Gastroesophageal sphincter (tissue), 3 donors: Measurements from ENCODE around the gene LDLRAD4.

Experiments used
- EP300 ChIP-seq: sonication (generic); formaldehyde crosslinking; IDR thresholded peaks from one replicate; pipeline ENCODE4 v1.6.1; 2017; ENCODE audit warnings: antibody characterized with exemption, mild to moderate bottlenecking
- POLR2A ChIP-seq, 2 donors: fragments of 450-650 bp; IDR thresholded peaks; one replicate each; pipeline ENCODE4 v1.6.1; 2017; ENCODE audit warnings: antibody characterized with exemption in 2 of 2, mild to moderate bottlenecking in 2 of 2, moderate library complexity in 1 of 2
- POLR2AphosphoS5 ChIP-seq: sonication (generic); formaldehyde crosslinking; IDR thresholded peaks from one replicate; pipeline ENCODE4 v1.6.1; 2017; ENCODE audit warnings: antibody characterized with exemption
- TF ChIP-seq, protein P1 (sequence below), 4 experiments: fragments of 200-600 bp in 2 of 4; fragments of 450-650 bp in 2 of 4; sonication (generic) in 1 of 4; IDR thresholded peaks; one replicate each; pipeline ENCODE4 v1.5.1; 2017 to 2019; ENCODE audit warnings: antibody characterized with exemption in 4 of 4, mild to moderate bottlenecking in 2 of 4, moderate library complexity in 2 of 4

DNA sequence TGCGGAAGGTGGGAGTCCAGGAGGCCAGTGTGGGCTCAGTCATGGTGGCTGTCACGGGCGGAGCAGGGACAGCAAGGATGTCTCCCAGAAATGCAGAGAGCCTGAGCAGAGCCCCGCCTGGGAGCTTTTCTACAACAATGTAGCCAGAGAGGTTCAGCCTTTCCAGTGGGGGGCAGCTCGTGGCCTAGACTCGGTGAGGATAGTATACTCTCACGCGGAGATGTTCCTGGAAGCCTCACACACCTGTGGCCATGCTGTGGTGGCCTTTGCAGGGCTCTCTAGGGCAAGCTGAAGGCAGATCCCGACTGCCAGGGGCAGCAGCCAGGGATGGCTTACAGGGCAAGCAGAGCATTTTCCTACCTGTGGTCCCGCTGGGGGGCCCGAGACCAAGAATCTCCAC is 244.1 kb downstream of the LDLRAD4 start:
- TF ChIP-seq POLR2A (IDR thresholded peaks at IDR 0.05) (no peak), POLR2AphosphoS5 (no peak), EP300 (no peak)
- TF ChIP-seq, protein P1, sequence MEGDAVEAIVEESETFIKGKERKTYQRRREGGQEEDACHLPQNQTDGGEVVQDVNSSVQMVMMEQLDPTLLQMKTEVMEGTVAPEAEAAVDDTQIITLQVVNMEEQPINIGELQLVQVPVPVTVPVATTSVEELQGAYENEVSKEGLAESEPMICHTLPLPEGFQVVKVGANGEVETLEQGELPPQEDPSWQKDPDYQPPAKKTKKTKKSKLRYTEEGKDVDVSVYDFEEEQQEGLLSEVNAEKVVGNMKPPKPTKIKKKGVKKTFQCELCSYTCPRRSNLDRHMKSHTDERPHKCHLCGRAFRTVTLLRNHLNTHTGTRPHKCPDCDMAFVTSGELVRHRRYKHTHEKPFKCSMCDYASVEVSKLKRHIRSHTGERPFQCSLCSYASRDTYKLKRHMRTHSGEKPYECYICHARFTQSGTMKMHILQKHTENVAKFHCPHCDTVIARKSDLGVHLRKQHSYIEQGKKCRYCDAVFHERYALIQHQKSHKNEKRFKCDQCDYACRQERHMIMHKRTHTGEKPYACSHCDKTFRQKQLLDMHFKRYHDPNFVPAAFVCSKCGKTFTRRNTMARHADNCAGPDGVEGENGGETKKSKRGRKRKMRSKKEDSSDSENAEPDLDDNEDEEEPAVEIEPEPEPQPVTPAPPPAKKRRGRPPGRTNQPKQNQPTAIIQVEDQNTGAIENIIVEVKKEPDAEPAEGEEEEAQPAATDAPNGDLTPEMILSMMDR (IDR thresholded peaks at IDR 0.05): no peak
